A673 (cell line): Measurements from ENCODE around the gene EFCAB5.

Experiments
- EZH2 ChIP-seq: fragments of 200-600 bp; sonication (generic); IDR thresholded peaks from 2 replicates; pipeline ENCODE4 v1.6.1; 2017; ENCODE audit warnings: borderline replicate concordance, low read depth, mild to moderate bottlenecking, mixed read lengths, antibody characterized with exemption, low read length; ENCODE audit not compliant: poor library complexity, severe bottlenecking
- TF ChIP-seq, protein P1 (sequence below): fragments of 300-800, 200-600 bp; sonication (generic); conservative IDR thresholded peaks from 2 replicates; pipeline ENCODE4 v1.5.1; 2017; ENCODE audit warnings: low read depth, mild to moderate bottlenecking, antibody characterized with exemption, low read length, moderate library complexity, mixed read lengths

DNA sequence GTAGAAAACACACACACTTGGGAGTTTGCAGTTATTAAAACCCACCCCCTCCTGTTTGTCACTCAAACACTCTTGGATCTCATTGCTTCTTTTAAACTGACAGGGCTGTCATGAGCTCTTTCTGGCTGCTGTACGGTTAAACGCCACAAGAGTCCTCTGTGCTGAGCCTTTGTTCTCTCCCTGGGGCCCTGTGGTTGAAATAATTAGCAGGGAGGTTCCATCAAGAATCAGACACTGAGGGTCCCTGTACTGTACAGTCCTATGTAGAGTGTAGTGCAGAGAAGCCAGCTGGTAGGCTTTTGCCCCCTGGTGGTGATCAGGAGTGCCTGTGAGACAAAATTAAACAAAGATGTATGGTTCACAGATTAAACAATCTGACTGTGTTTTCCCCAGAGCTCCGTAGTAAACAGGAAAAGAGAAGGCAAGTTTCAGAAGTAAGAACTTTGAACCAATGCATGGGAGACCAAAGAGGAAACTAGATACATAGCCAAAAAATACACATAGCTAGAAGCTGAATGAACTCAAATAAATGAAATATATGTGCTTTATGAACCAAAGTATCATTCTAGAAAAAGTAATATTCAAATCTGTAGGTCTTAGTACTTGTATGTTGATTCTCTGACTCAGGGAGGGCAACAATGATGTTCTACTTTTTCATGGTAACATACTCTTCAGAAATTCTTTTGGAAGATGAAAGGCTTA lies 10.1 kb upstream of the EFCAB5 start:
- TF ChIP-seq, protein P1, sequence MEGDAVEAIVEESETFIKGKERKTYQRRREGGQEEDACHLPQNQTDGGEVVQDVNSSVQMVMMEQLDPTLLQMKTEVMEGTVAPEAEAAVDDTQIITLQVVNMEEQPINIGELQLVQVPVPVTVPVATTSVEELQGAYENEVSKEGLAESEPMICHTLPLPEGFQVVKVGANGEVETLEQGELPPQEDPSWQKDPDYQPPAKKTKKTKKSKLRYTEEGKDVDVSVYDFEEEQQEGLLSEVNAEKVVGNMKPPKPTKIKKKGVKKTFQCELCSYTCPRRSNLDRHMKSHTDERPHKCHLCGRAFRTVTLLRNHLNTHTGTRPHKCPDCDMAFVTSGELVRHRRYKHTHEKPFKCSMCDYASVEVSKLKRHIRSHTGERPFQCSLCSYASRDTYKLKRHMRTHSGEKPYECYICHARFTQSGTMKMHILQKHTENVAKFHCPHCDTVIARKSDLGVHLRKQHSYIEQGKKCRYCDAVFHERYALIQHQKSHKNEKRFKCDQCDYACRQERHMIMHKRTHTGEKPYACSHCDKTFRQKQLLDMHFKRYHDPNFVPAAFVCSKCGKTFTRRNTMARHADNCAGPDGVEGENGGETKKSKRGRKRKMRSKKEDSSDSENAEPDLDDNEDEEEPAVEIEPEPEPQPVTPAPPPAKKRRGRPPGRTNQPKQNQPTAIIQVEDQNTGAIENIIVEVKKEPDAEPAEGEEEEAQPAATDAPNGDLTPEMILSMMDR = peak; percentile 98
- no peak for TF ChIP-seq EZH2
